Measurements from ENCODE around the gene LCP2.

GRCh38 chr5:170261528-170262043 is 36.0 kb downstream of the LCP2 start:
- TF ChIP-seq CTCF (IDR thresholded peaks at IDR 0.05) (no peak), POLR2A (IDR thresholded peaks at IDR 0.05) (no peak)

Measured in tibial nerve (tissue), 3 donors.